Choroid plexus epithelial cell (primary cell): ENCODE measurements around the gene EQTN.

Experiments used
- DNase-seq: peaks from one replicate; pipeline ENCODE4 v3.0.0-alpha.2; 2010; ENCODE audit warnings: low read depth
- H3K4me3 ChIP-seq: 2 replicates; pipeline ENCODE4 v1.5.1; 2011; ENCODE audit warnings: low read depth, mild to moderate bottlenecking, control low read depth, low read length, moderate library complexity
- CTCF ChIP-seq: conservative IDR thresholded peaks from 2 replicates; pipeline ENCODE4 v1.5.1; 2011; ENCODE audit warnings: low read depth, mild to moderate bottlenecking, control low read depth, inconsistent platforms, low read length, moderate library complexity

Gene EQTN

GRCh38 chr9:27280860-27281259 lies 16.1 kb downstream of the EQTN start:
- DNase-seq = peak; percentile 25
- no peak for TF ChIP-seq CTCF
- H3K4me3 ChIP-seq = no peak overlapping the region

- no peak for DNase-seq
- no peak overlapping the region for H3K4me3 ChIP-seq
- no peak for TF ChIP-seq CTCF
Measured at GRCh38 chr9:27280249-27280648, 16.7 kb downstream of the EQTN start.

DNA sequence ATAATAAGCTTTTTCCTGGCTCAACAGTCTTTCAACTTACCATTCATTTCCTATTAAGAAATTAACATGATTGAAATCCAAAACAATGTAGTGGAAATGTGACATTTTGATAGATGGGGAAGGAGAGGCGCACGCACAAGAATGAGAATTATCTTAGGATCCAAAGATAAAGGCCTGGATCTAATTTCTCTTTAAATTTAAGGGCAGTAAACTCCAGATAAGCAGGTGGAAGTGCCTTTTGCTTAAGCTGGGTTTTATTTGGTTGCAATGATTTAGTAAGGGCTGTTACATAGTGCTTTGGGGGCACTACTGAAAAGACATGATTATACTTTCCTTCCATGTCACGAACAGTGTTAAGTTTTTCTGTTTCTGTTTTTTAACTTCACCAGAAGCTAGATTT lies 17.3 kb downstream of the EQTN start:
- no peak overlapping the region for H3K4me3 ChIP-seq
- DNase-seq = no peak
- no peak for TF ChIP-seq CTCF

DNA sequence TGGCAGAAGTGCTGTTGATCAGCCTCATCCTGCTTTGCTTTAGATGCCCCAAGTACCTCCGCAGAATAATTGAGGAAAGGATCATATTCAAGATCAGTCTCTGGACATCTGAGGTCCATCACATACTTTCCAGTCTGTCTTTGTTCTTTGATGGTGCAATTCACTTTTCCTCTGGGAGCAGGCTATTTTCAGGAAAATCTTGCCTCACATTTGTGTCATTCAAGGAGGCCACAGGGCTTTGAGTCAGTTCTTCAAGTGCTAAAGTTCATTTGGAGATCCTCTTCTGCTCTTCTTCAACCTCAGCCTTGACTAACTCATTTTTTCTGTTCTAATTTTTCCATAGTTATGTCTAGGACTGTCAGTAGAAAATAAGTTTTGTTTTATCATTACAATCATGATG lies 18.6 kb downstream of the EQTN start:
- no peak for DNase-seq
- no peak overlapping the region for H3K4me3 ChIP-seq
- TF ChIP-seq CTCF = no peak

- TF ChIP-seq CTCF = peak; percentile 70
- DNase-seq = peak; percentile 78
- H3K4me3 ChIP-seq = no peak overlapping the region
Measured at GRCh38 chr9:27276193-27277030, 20.5 kb downstream of the EQTN start.

DNA sequence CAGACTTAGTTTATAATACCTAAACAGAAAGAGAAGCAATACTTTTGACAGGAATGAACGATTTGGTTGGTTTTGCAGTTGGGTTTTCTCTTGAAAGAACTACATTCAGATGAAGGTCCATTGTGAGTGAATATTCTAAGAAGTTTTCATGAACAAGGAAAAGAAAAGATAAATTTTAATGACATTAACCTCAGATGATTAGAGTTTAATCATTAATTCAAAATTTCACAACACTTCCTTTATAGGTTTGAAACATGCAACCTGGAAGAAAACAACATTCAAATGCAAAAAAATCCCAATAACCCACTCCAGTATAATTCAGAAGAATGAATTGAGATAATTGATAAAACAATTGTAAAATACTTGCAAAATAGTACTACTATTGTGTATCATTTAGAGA lies 23.8 kb downstream of the EQTN start:
- no peak overlapping the region for H3K4me3 ChIP-seq
- TF ChIP-seq CTCF = no peak
- DNase-seq = no peak

- TF ChIP-seq CTCF = no peak
- H3K4me3 ChIP-seq = no peak overlapping the region
- no peak for DNase-seq
Measured at GRCh38 chr9:27272103-27272502, 24.8 kb downstream of the EQTN start.
